ENCODE results near the gene PPM1G.

Gene PPM1G

GRCh38 chr2:27376866-27377617 is 32.3 kb downstream of the PPM1G start:
- Histone ChIP-seq H3K4me1 (peaks cover 6% of the 10 kb centered on the region), H3K9me3 (ENCODE audit: control insufficient read depth, low read length) (no peaks in the 10 kb centered on the region), H3K36me3 (ENCODE audit: control insufficient read depth, insufficient read depth, low read length) (no peaks in the 10 kb centered on the region), H3K79me2 (peaks cover 21% of the 10 kb centered on the region), H2AFZ (no peak overlapping the region), H3K4me3 (ENCODE audit: low read depth, low read length) (no peak overlapping the region), H3K9ac (no peak overlapping the region), H3K4me2 (ENCODE audit: low read length) (no peak overlapping the region), H3K27ac (no peak overlapping the region), H3K27me3 (ENCODE audit: control insufficient read depth, insufficient read depth, low read length) (no peaks in the 10 kb centered on the region)
- TF ChIP-seq CTCF (IDR thresholded peaks at IDR 0.05) = no peak

DNA sequence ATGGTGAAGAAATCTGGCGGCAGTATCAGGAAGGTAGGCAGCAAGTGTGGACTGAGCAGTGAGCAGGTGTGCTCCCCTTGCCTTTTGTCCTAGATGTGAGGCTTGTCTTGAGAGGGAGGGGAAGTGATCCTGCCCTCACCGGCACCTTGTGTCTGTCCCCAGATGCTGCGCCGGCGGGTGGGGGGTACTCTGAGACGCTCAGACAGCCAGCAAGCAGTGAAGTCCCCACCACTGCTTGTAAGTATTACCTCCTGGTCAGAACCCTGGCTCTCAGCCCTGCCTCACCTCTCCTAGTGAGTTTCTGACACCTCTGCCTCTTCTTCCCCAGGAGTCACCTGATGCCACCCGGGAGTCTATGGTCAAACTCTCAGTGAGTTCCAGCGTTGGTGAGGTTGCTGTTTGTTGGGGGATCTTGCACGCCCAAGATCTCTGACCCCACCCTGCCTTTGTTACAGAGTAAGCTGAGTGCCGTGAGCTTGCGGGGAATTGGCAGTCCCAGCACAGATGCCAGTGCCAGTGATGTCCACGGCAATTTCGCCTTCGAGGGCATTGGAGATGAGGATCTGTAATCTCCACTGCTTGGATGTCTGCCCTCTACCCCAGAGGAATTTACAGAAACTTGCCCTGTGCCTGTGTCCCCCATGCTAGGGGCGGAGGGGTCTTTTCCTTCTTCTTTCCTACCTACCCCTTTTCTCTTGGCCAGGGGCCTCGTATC is 33.1 kb downstream of the PPM1G start:
- H3K4me2 ChIP-seq (ENCODE audit: low read length) = no peak overlapping the region
- no peak overlapping the region for H3K27ac ChIP-seq
- H3K9me3 ChIP-seq (ENCODE audit: control insufficient read depth, low read length) = no peaks in the 10 kb centered on the region
- TF ChIP-seq CTCF (IDR thresholded peaks at IDR 0.05) = no peak
- no peak overlapping the region for H3K4me3 ChIP-seq (ENCODE audit: low read depth, low read length)
- H3K9ac ChIP-seq = no peak overlapping the region
- H3K4me1 ChIP-seq = peaks cover 6% of the 10 kb centered on the region
- H2AFZ ChIP-seq = no peak overlapping the region
- H3K27me3 ChIP-seq (ENCODE audit: control insufficient read depth, insufficient read depth, low read length) = no peaks in the 10 kb centered on the region
- H3K36me3 ChIP-seq (ENCODE audit: control insufficient read depth, insufficient read depth, low read length) = no peaks in the 10 kb centered on the region
- peaks cover 24% of the 10 kb centered on the region for H3K79me2 ChIP-seq

DNA sequence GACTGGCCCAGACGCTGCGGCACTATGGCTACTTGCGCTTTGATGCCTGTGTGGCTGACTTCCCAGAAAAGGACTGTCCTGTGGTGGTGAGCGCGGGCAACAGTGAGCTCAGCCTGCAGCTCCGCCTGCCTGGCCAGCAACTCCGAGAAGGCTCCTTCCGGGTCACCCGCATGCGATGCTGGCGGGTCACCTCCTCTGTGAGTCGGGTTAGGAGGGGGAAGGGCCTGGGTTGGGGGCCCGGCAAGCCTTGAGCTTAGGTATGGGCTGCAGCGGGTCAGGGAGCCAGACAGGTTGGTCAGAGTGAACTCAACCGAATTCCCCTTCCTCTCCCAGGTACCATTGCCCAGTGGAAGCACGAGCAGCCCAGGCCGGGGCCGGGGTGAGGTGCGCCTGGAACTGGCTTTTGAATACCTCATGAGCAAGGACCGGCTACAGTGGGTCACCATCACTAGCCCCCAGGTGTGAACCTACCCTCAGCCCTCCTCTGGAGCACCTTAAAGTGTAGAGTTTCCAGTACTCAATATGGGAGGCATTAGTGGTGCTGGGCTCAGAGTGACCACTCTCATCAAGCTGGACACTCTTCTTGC is 33.8 kb downstream of the PPM1G start:
- H3K27ac ChIP-seq = no peak overlapping the region
- TF ChIP-seq CTCF (IDR thresholded peaks at IDR 0.05) = no peak

DNA sequence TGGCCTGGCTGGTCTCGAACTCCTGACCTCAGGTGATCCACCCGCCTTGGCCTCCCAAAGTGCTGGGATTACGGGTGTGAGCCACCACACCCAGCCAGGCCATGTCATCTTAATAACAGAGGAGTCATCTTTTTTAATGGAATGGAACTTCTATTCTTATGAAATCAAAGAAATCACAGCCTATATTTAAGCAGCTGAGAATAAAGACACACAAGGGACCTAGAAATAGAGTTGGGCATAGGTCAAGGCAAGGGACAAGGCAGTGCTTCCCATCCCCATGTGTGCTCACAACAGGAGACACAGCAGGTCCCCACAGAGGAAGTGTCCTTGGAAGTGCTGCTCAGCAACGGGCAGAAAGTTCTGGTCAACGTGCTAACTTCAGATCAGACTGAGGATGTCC is 35.8 kb downstream of the PPM1G start:
- H3K4me1 ChIP-seq = peaks cover 4% of the 10 kb centered on the region
- H3K4me3 ChIP-seq (ENCODE audit: low read depth, low read length) = no peak overlapping the region
- H3K4me2 ChIP-seq (ENCODE audit: low read length) = no peak overlapping the region
- H3K9me3 ChIP-seq (ENCODE audit: control insufficient read depth, low read length) = no peaks in the 10 kb centered on the region
- no peak overlapping the region for H2AFZ ChIP-seq
- H3K27ac ChIP-seq = no peak overlapping the region
- H3K9ac ChIP-seq = no peak overlapping the region
- H3K36me3 ChIP-seq (ENCODE audit: control insufficient read depth, insufficient read depth, low read length) = no peaks in the 10 kb centered on the region
- H3K79me2 ChIP-seq = peaks cover 33% of the 10 kb centered on the region
- no peak for TF ChIP-seq CTCF (IDR thresholded peaks at IDR 0.05)
- H3K27me3 ChIP-seq (ENCODE audit: control insufficient read depth, insufficient read depth, low read length) = no peaks in the 10 kb centered on the region

More for the DNA sequence above, 33.8 kb downstream of the PPM1G start:
- Histone ChIP-seq H3K9me3 (ENCODE audit: control insufficient read depth, low read length) (no peaks in the 10 kb centered on the region), H3K4me3 (ENCODE audit: low read depth, low read length) (no peak overlapping the region), H3K36me3 (ENCODE audit: control insufficient read depth, insufficient read depth, low read length) (no peaks in the 10 kb centered on the region), H3K79me2 (peaks cover 27% of the 10 kb centered on the region), H3K9ac (no peak overlapping the region), H3K4me2 (ENCODE audit: low read length) (no peak overlapping the region), H3K4me1 (peaks cover 6% of the 10 kb centered on the region), H3K27me3 (ENCODE audit: control insufficient read depth, insufficient read depth, low read length) (no peaks in the 10 kb centered on the region), H2AFZ (no peak overlapping the region)
